GM20431 (cell line): ENCODE data around the gene MTARC1.

Source experiments
- in situ Hi-C: fragments of 300-500 bp; cut with MseI, MboI; formaldehyde crosslinking; loops from one replicate; pipeline ENCODE4 v1.15.0; 2020; ENCODE audit warnings: low sequenced_read_pairs; ENCODE audit not compliant: unreplicated experiment

Gene MTARC1

GRCh38 chr1:220798338-220798737 is 11.6 kb downstream of the MTARC1 start:
- in situ Hi-C loops, result loop anchor here (25.0 kb wide), 1 partner anchor 111 kb away; the partner anchor contains the start of gene C1orf115

GRCh38 chr1:220800262-220800661 is 13.5 kb downstream of the MTARC1 start:
- in situ Hi-C loops, result no loop called here

- in situ Hi-C loops, result no loop called here
Measured at GRCh38 chr1:220803401-220804201, 16.9 kb downstream of the MTARC1 start.

GRCh38 chr1:220804202-220804586 is 17.5 kb downstream of the MTARC1 start:
- in situ Hi-C loops, result no loop called here

- in situ Hi-C loops, result no loop called here
Measured at GRCh38 chr1:220806408-220806807, 19.7 kb downstream of the MTARC1 start.

- in situ Hi-C loops, result no loop called here
Measured at GRCh38 chr1:220807726-220808125, 21.0 kb downstream of the MTARC1 start.

GRCh38 chr1:220808345-220809186 is 21.9 kb downstream of the MTARC1 start:
- in situ Hi-C loops, result no loop called here

- in situ Hi-C loops, result no loop called here
Measured at GRCh38 chr1:220809187-220809550, 22.5 kb downstream of the MTARC1 start.

GRCh38 chr1:220809704-220810103 is 23.0 kb downstream of the MTARC1 start:
- in situ Hi-C loops, result no loop called here

- in situ Hi-C loops, result no loop called here
Measured at GRCh38 chr1:220810179-220810653, 23.5 kb downstream of the MTARC1 start.

GRCh38 chr1:220810963-220811362 is 24.2 kb downstream of the MTARC1 start:
- in situ Hi-C loops, result no loop called here

- in situ Hi-C loops, result no loop called here
Measured at GRCh38 chr1:220811695-220812094, 25.0 kb downstream of the MTARC1 start.

GRCh38 chr1:220812308-220812707 is 25.6 kb downstream of the MTARC1 start:
- in situ Hi-C loops, result no loop called here

- in situ Hi-C loops, result no loop called here
Measured at GRCh38 chr1:220813013-220813412, 26.3 kb downstream of the MTARC1 start.

- in situ Hi-C loops, result no loop called here
Measured at GRCh38 chr1:220815409-220815808, 28.7 kb downstream of the MTARC1 start.

GRCh38 chr1:220817907-220818306 is 31.2 kb downstream of the MTARC1 start:
- in situ Hi-C loops, result no loop called here

- in situ Hi-C loops, result no loop called here
Measured at GRCh38 chr1:220818421-220819173, 31.9 kb downstream of the MTARC1 start.

GRCh38 chr1:220819467-220820026 is 32.8 kb downstream of the MTARC1 start:
- in situ Hi-C loops, result no loop called here

GRCh38 chr1:220824031-220824989 is 37.6 kb downstream of the MTARC1 start:
- in situ Hi-C loops, result no loop called here
